ENCODE results near the gene TBC1D16. TPM values are rescaled to one million over a fixed set of nuclear protein-coding genes. Genes with fewer than 3 reads are reported as not detected.

TBC1D16 gene
- total RNA-seq, 3 donors from 2014 or later (not counting 1 experiment from before 2014, with no cell fraction given): 0.49 to 1.00 (median 0.65) TPM

DNA sequence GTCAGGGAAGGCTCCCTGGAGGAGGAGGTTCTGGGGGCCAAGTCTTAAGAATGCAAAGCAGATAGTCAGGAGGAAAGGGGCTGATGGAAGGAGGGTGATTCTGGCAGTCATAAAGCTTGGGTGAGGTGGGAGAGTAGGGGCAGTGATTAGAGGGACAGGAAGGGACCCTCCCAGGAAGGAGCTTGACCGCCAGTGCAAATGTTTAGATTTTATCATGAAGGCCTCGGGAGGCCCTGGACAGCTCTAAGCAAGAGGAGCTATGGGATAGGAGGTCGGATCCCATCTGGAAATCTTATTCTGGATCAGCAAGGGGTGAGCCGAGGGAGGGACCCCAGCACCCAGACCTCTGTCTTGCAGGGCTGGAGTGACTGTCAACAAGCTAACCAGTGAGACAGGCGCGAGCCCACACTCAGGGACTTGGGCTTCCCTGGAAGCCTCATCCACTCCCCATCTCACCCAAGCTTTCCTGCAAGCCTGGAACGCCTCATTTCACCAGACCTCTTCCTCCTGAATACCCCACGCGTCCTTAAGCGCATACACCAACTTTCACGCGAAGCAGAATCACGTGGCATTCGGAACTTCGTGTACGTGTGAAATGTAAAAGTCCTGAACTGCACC is 144.4 kb downstream of the TBC1D16 start:
- Mint-ChIP-seq H3K36me3 (no peaks in the 10 kb centered on the region), H3K27ac (no peak overlapping the region), H3K4me3 (no peak overlapping the region), H3K27me3 (ENCODE audit: low read depth in 2 of 2) (peaks cover 22 to 34% of the 10 kb centered on the region in 2 donors), H3K9me3 (no peaks in the 10 kb centered on the region), H3K4me1 (no peaks in the 10 kb centered on the region)
- no peak for ATAC-seq
- Histone ChIP-seq H3K27ac (ENCODE audit: low read length) (no peak overlapping the region), H3K9me3 (ENCODE audit: control insufficient read depth, insufficient read depth, low read length) (no peaks in the 10 kb centered on the region), H3K4me1 (ENCODE audit: control insufficient read depth, insufficient read depth, low read length) (no peaks in the 10 kb centered on the region), H3K27me3 (ENCODE audit: control insufficient read depth, insufficient read depth, low read length) (peaks cover 4% of the 10 kb centered on the region), H3K36me3 (ENCODE audit: control insufficient read depth, insufficient read depth, low read length) (no peaks in the 10 kb centered on the region), H3K4me3 (ENCODE audit: low read length) (no peak overlapping the region)
- 81% methylated on average over 16 of the region's 16 CpGs for WGBS (ENCODE audit: insufficient coverage)
- TF ChIP-seq, protein P1, sequence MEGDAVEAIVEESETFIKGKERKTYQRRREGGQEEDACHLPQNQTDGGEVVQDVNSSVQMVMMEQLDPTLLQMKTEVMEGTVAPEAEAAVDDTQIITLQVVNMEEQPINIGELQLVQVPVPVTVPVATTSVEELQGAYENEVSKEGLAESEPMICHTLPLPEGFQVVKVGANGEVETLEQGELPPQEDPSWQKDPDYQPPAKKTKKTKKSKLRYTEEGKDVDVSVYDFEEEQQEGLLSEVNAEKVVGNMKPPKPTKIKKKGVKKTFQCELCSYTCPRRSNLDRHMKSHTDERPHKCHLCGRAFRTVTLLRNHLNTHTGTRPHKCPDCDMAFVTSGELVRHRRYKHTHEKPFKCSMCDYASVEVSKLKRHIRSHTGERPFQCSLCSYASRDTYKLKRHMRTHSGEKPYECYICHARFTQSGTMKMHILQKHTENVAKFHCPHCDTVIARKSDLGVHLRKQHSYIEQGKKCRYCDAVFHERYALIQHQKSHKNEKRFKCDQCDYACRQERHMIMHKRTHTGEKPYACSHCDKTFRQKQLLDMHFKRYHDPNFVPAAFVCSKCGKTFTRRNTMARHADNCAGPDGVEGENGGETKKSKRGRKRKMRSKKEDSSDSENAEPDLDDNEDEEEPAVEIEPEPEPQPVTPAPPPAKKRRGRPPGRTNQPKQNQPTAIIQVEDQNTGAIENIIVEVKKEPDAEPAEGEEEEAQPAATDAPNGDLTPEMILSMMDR (IDR thresholded peaks at IDR 0.05): no peak
- intact Hi-C loops (cut with micrococcal nuclease): no loop called here
- DNase-seq: no peak

DNA sequence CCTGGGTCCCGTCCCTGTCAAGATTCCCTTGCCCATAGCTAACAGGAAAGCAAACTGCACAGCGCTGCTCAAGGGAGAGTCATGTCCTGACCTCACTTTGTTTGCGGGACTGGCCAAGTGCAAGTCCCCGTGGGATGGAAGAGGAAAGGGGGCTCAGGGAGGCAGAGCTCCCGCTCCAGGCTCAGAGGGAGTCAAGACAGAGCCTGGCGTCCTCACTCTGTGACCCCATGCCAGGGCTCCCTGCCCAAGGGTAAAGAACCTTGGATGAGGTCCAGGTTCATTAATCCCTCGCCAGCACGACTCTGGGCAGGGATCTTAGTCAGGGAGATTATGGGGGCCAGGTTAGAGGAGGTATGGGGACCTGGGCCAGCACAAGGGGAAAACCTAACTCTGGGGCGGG is 145.0 kb downstream of the TBC1D16 start:
- H3K9me3 ChIP-seq (ENCODE audit: control insufficient read depth, insufficient read depth, low read length): no peaks in the 10 kb centered on the region
- intact Hi-C loops (cut with micrococcal nuclease): no loop called here
- DNase-seq (no peak), ATAC-seq (no peak)
- no peaks in the 10 kb centered on the region for H3K36me3 ChIP-seq (ENCODE audit: control insufficient read depth, insufficient read depth, low read length)
- H3K27ac ChIP-seq (ENCODE audit: low read length): no peak overlapping the region
- Mint-ChIP-seq H3K9me3 (no peaks in the 10 kb centered on the region), H3K4me1 (no peaks in the 10 kb centered on the region), H3K36me3 (no peaks in the 10 kb centered on the region), H3K27ac (no peak overlapping the region), H3K4me3 (no peak overlapping the region), H3K27me3 (ENCODE audit: low read depth in 2 of 2) (peaks cover 22 to 34% of the 10 kb centered on the region in 2 donors)
- WGBS (ENCODE audit: insufficient coverage): 73% methylated on average over 9 of the region's 9 CpGs
- H3K4me1 ChIP-seq (ENCODE audit: control insufficient read depth, insufficient read depth, low read length): no peaks in the 10 kb centered on the region
- H3K27me3 ChIP-seq (ENCODE audit: control insufficient read depth, insufficient read depth, low read length): peaks cover 4% of the 10 kb centered on the region
- H3K4me3 ChIP-seq (ENCODE audit: low read length): no peak overlapping the region
- TF ChIP-seq, protein P1 (IDR thresholded peaks at IDR 0.05): no peak

DNA sequence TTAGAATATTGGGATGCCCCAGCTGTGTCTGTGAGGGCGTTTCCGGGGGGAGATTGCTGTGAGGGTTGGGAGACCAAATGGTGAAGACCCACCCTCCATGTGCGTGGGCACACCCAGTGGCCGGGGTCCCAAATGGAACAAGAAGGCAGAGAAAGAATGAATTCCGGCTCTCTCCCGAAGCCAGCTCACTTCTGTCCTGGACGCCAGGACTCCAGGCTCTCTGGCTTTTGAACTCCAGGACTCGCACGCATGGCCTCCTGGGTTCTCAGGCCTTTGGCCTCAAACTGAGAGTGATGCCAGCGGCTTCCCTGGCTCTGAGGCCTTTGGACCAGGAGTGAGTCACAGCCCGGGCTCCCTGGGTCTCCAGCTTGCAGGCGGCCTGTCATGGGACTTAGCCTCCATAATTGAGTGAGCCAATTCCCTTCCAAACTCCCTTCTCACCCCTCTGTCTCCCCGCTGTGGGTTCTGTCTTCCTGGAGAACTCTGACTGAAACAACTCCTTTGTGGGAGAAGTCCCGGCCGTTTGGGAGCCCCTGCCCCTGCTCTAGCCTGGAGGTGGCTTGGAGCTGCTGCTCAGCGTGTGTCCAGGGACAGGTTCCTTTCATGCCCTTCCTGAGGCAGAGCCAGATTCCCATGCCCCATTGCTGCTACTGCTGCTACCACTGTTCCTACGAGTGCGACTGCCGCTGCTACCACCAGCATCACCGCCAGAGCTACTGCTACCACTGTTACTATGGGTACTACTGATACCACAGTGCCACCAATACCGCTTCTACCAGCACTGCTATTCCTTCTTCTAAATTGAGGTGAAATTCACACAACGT is 146.6 kb downstream of the TBC1D16 start:
- no peaks in the 10 kb centered on the region for H3K4me1 Mint-ChIP-seq
- no peaks in the 10 kb centered on the region for H3K36me3 Mint-ChIP-seq
- H3K4me3 Mint-ChIP-seq: no peak overlapping the region
- H3K4me1 ChIP-seq (ENCODE audit: control insufficient read depth, insufficient read depth, low read length): no peaks in the 10 kb centered on the region
- TF ChIP-seq, protein P1 (IDR thresholded peaks at IDR 0.05): no peak
- H3K36me3 ChIP-seq (ENCODE audit: control insufficient read depth, insufficient read depth, low read length): no peaks in the 10 kb centered on the region
- no peak for DNase-seq
- H3K4me3 ChIP-seq (ENCODE audit: low read length): no peak overlapping the region
- no peaks in the 10 kb centered on the region for H3K9me3 Mint-ChIP-seq
- no peaks in the 10 kb centered on the region for H3K9me3 ChIP-seq (ENCODE audit: control insufficient read depth, insufficient read depth, low read length)
- H3K27ac ChIP-seq (ENCODE audit: low read length): no peak overlapping the region
- intact Hi-C loops (cut with micrococcal nuclease): no loop called here
- H3K27ac Mint-ChIP-seq: no peak overlapping the region
- H3K27me3 Mint-ChIP-seq (ENCODE audit: low read depth in 2 of 2): peaks cover 22 to 35% of the 10 kb centered on the region in 2 donors
- H3K27me3 ChIP-seq (ENCODE audit: control insufficient read depth, insufficient read depth, low read length): peaks cover 7% of the 10 kb centered on the region
- WGBS (ENCODE audit: insufficient coverage): 89% methylated on average over 22 of the region's 22 CpGs
- no peak for ATAC-seq
